GM19099 (cell line): ENCODE data around the gene MACROD2.

Experiments
- POLR2A ChIP-seq: IDR thresholded peaks from 3 replicates; pipeline ENCODE4 v1.6.1; 2011; ENCODE audit warnings: low read depth; ENCODE audit not compliant: insufficient read length; ENCODE audit errors: extremely low read depth

Gene MACROD2

GRCh38 chr20:15302075-15302474 is 1306.8 kb downstream of the MACROD2 start:
- no peak for TF ChIP-seq POLR2A

- no peak for TF ChIP-seq POLR2A
Observed at GRCh38 chr20:15310361-15310760, 1315.0 kb downstream of the MACROD2 start.

- no peak for TF ChIP-seq POLR2A
Observed at GRCh38 chr20:15316556-15316955, 1321.2 kb downstream of the MACROD2 start.

- no peak for TF ChIP-seq POLR2A
Observed at GRCh38 chr20:15317546-15318232, 1322.4 kb downstream of the MACROD2 start.

- TF ChIP-seq POLR2A = no peak
Observed at GRCh38 chr20:15318682-15319081, 1323.4 kb downstream of the MACROD2 start.

GRCh38 chr20:15319439-15319838 is 1324.1 kb downstream of the MACROD2 start:
- TF ChIP-seq POLR2A = no peak

- TF ChIP-seq POLR2A = no peak
Observed at GRCh38 chr20:15320941-15321340, 1325.6 kb downstream of the MACROD2 start.

- no peak for TF ChIP-seq POLR2A
Observed at GRCh38 chr20:15327123-15327522, 1331.8 kb downstream of the MACROD2 start.

GRCh38 chr20:15328084-15328483 is 1332.8 kb downstream of the MACROD2 start:
- TF ChIP-seq POLR2A = no peak

- no peak for TF ChIP-seq POLR2A
Observed at GRCh38 chr20:15332711-15333160, 1337.4 kb downstream of the MACROD2 start.

- TF ChIP-seq POLR2A = no peak
Observed at GRCh38 chr20:15333170-15333569, 1337.9 kb downstream of the MACROD2 start.

- no peak for TF ChIP-seq POLR2A
Observed at GRCh38 chr20:15336011-15336410, 1340.7 kb downstream of the MACROD2 start.

GRCh38 chr20:15336536-15336935 is 1341.2 kb downstream of the MACROD2 start:
- TF ChIP-seq POLR2A = no peak

GRCh38 chr20:15339264-15339663 is 1343.9 kb downstream of the MACROD2 start:
- no peak for TF ChIP-seq POLR2A

- no peak for TF ChIP-seq POLR2A
Observed at GRCh38 chr20:15342991-15343523, 1347.7 kb downstream of the MACROD2 start.

- no peak for TF ChIP-seq POLR2A
Observed at GRCh38 chr20:15345287-15345686, 1350.0 kb downstream of the MACROD2 start.
